GM12864 (cell line): Measurements from ENCODE around the gene SLC4A1AP.

Source experiments
- DNase-seq: peaks from one replicate; pipeline ENCODE4 v3.0.0-alpha.2; 2011; ENCODE audit warnings: low read depth
- H3K4me3 ChIP-seq: 2 replicates; pipeline ENCODE4 v1.5.1; 2011; ENCODE audit warnings: mild to moderate bottlenecking, low read depth, low read length, control low read depth
- CTCF ChIP-seq: IDR thresholded peaks from 2 replicates; pipeline ENCODE4 v1.5.1; 2011; ENCODE audit warnings: low read depth, mild to moderate bottlenecking, moderate library complexity, low read length, control low read depth, inconsistent platforms; ENCODE audit errors: missing control alignments

The SLC4A1AP gene

GRCh38 chr2:27736031-27736889 lies 72.6 kb downstream of the SLC4A1AP start:
- TF ChIP-seq CTCF, result no peak
- DNase-seq, result no peak
- H3K4me3 ChIP-seq, result no peak overlapping the region

GRCh38 chr2:27736890-27737204 lies 73.2 kb downstream of the SLC4A1AP start:
- TF ChIP-seq CTCF, result no peak
- DNase-seq, result no peak
- H3K4me3 ChIP-seq, result no peak overlapping the region

GRCh38 chr2:27737676-27738348 lies 74.1 kb downstream of the SLC4A1AP start:
- DNase-seq, result no peak
- no peak for TF ChIP-seq CTCF
- no peak overlapping the region for H3K4me3 ChIP-seq

GRCh38 chr2:27738349-27739057 lies 74.8 kb downstream of the SLC4A1AP start:
- DNase-seq, result no peak
- no peak for TF ChIP-seq CTCF
- no peak overlapping the region for H3K4me3 ChIP-seq

- DNase-seq, result no peak
- no peak for TF ChIP-seq CTCF
- H3K4me3 ChIP-seq, result no peak overlapping the region
Measured at GRCh38 chr2:27739058-27739373, 75.3 kb downstream of the SLC4A1AP start.

- no peak for DNase-seq
- no peak for TF ChIP-seq CTCF
Measured at GRCh38 chr2:27741673-27742072, 78.0 kb downstream of the SLC4A1AP start.

More at GRCh38 chr2:27741673-27742072, 78.0 kb downstream of the SLC4A1AP start:
- H3K4me3 ChIP-seq, result no peak overlapping the region
